Endothelial cell (in vitro differentiated cells): ENCODE results near the gene ZSCAN5A. TPM values are rescaled to one million over a fixed set of nuclear protein-coding genes. Genes with fewer than 3 reads are reported as not detected.
"Not testable (repeated sequence)": the region's sequence is repeated elsewhere in the genome, so short reads cannot be mapped to it uniquely, and the experiment has no call there.

Experiments used
- DNase-seq: peaks from one replicate; pipeline ENCODE4 v3.0.0; 2021; ENCODE audit warnings: low spot score
- H3K27ac Mint-ChIP-seq: one replicate; pipeline ENCODE4 v1.8.0; 2021; ENCODE audit warnings: mixed read lengths, inconsistent platforms; ENCODE audit not compliant: unreplicated experiment
- H3K27me3 Mint-ChIP-seq: one replicate; pipeline ENCODE4 v1.8.0; 2021; ENCODE audit warnings: mild to moderate bottlenecking, moderate library complexity, mixed read lengths, inconsistent platforms; ENCODE audit not compliant: unreplicated experiment
- H3K36me3 Mint-ChIP-seq: one replicate; pipeline ENCODE4 v1.8.0; 2021; ENCODE audit warnings: mild to moderate bottlenecking, low read depth, mixed read lengths, inconsistent platforms; ENCODE audit not compliant: unreplicated experiment
- H3K4me1 Mint-ChIP-seq: one replicate; pipeline ENCODE4 v1.8.0; 2021; ENCODE audit warnings: mild to moderate bottlenecking, mixed read lengths, inconsistent platforms; ENCODE audit not compliant: unreplicated experiment
- H3K4me3 Mint-ChIP-seq: one replicate; pipeline ENCODE4 v1.8.0; 2021; ENCODE audit warnings: mild to moderate bottlenecking, mixed read lengths, inconsistent platforms; ENCODE audit not compliant: unreplicated experiment
- H3K9me3 Mint-ChIP-seq: one replicate; pipeline ENCODE4 v1.8.0; 2021; ENCODE audit warnings: mixed read lengths, inconsistent platforms; ENCODE audit not compliant: unreplicated experiment
- total RNA-seq: library from RNA; stranded (reverse); fragmentation: NEBNext Ultra II Directional; extraction: Animal tissue kit (Norgen Biotek cat#: 25700); gene quantifications from one replicate; pipeline ENCODE4 v1.2.1, GENCODE V29; 2021; ENCODE audit not compliant: unreplicated experiment
- TF ChIP-seq, protein P1 (sequence below): fragments of 200-600 bp; sonication (generic); IDR thresholded peaks from one replicate; pipeline ENCODE4 v1.5.0; 2021; ENCODE audit warnings: antibody characterized with exemption; ENCODE audit not compliant: unreplicated experiment

Gene ZSCAN5A
- total RNA-seq, 1 donor from 2014 or later: 10.4 TPM

DNA sequence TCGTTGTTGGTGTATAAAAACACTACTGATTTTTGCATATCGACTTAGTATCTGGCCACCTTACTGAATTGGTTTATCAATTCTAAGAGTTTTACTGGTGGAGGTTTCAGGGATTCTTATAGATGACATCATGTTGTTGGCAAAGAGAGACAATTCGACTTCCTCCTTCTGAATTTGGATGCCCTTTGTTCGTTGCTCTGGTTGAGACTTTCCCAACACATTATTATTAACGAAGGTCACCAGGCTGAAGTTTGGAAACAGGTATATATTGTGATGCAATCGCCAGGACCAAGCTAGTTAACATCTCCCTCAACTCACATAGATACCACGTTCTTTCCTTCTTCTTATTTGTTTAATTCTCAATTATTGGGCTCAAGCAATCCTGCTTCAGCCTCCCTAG lies 115.0 kb downstream of the ZSCAN5A start:
- no peak overlapping the region for H3K27ac Mint-ChIP-seq
- no peak for DNase-seq
- H3K27me3 Mint-ChIP-seq: no peaks in the 10 kb centered on the region
- TF ChIP-seq, protein P1, sequence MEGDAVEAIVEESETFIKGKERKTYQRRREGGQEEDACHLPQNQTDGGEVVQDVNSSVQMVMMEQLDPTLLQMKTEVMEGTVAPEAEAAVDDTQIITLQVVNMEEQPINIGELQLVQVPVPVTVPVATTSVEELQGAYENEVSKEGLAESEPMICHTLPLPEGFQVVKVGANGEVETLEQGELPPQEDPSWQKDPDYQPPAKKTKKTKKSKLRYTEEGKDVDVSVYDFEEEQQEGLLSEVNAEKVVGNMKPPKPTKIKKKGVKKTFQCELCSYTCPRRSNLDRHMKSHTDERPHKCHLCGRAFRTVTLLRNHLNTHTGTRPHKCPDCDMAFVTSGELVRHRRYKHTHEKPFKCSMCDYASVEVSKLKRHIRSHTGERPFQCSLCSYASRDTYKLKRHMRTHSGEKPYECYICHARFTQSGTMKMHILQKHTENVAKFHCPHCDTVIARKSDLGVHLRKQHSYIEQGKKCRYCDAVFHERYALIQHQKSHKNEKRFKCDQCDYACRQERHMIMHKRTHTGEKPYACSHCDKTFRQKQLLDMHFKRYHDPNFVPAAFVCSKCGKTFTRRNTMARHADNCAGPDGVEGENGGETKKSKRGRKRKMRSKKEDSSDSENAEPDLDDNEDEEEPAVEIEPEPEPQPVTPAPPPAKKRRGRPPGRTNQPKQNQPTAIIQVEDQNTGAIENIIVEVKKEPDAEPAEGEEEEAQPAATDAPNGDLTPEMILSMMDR: no peak
- H3K36me3 Mint-ChIP-seq: no peaks in the 10 kb centered on the region
- H3K4me1 Mint-ChIP-seq: no peaks in the 10 kb centered on the region
- no peaks in the 10 kb centered on the region for H3K9me3 Mint-ChIP-seq
- no peak overlapping the region for H3K4me3 Mint-ChIP-seq

GRCh38 chr19:56197646-56198045 lies 117.0 kb downstream of the ZSCAN5A start, which contains the start of gene ZSCAN5B:
TSS of gene ZSCAN5B (minus strand) at chr19:56197783. CDS start at chr19:56193052, 4,731 bp downstream.
- DNase-seq, H3K9me3 Mint-ChIP-seq, H3K27ac Mint-ChIP-seq, H3K36me3 Mint-ChIP-seq, H3K4me3 Mint-ChIP-seq, H3K27me3 Mint-ChIP-seq, H3K4me1 Mint-ChIP-seq: not testable (repeated sequence)

- Mint-ChIP-seq H3K36me3 (no peaks in the 10 kb centered on the region), H3K27ac (no peak overlapping the region), H3K27me3 (peaks cover 4% of the 10 kb centered on the region), H3K4me1 (no peaks in the 10 kb centered on the region), H3K4me3 (no peak overlapping the region), H3K9me3 (no peaks in the 10 kb centered on the region)
- DNase-seq: no peak
- TF ChIP-seq, protein P1: no peak
Measured at GRCh38 chr19:56193981-56194640, 120.5 kb downstream of the ZSCAN5A start.

DNA sequence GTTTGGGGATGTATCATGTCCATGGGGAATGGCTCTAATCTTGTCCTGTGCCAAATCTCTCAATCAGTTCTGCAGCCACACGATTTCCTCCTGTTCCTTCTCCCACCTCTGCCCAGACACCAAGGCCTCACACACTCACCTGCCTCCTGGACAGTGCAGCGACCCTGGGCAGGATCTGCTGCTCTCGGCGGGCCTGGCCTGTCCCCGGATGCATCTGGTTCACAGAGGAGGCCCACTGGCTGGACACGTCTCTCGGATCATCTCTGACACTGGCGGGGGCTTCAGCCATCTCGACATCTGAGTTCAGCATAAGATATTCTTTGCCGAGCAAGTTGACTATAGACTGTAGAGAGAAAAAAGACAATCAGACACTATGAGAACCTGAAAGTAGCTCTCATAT lies 122.9 kb downstream of the ZSCAN5A start:
- no peak overlapping the region for H3K27ac Mint-ChIP-seq
- H3K4me3 Mint-ChIP-seq: no peak overlapping the region
- no peaks in the 10 kb centered on the region for H3K36me3 Mint-ChIP-seq
- peaks cover 4% of the 10 kb centered on the region for H3K27me3 Mint-ChIP-seq
- no peaks in the 10 kb centered on the region for H3K9me3 Mint-ChIP-seq
- no peak for DNase-seq
- H3K4me1 Mint-ChIP-seq: no peaks in the 10 kb centered on the region
- TF ChIP-seq, protein P1: no peak

- DNase-seq: no peak
- Mint-ChIP-seq H3K4me3 (no peak overlapping the region), H3K9me3 (no peaks in the 10 kb centered on the region), H3K27me3 (peaks cover 4% of the 10 kb centered on the region), H3K27ac (no peak overlapping the region), H3K4me1 (no peaks in the 10 kb centered on the region), H3K36me3 (no peaks in the 10 kb centered on the region)
- TF ChIP-seq, protein P1: no peak
Measured at GRCh38 chr19:56191115-56191514, 123.5 kb downstream of the ZSCAN5A start.
